HCT116 (cell line): ENCODE data around the gene CHCHD3. TPM values are rescaled to one million over a fixed set of nuclear protein-coding genes. Genes with fewer than 3 reads are reported as not detected.

Experiments used
- ATAC-seq: fragments of 200-7000 bp; cut with Tn5 transposase; 2 replicates; pipeline ENCODE4 v1.9.1; 2020; ENCODE audit warnings: mild to moderate bottlenecking, moderate library complexity
- BruUV-seq: library from RNA; stranded (reverse); fragments of 400-500 nt; replicated peaks from 2 replicates; lab custom pipeline; 2021; lab: Mats Ljungman, UMichigan
- CTCF ChIA-PET: fragments of 300-600 bp; sonication (Branson Sonifier 250); formaldehyde crosslinking; loops from one replicate; lab custom pipeline; 2021; ENCODE audit warnings: antibody characterized with exemption; lab: Charles Lee
- POLR2A ChIA-PET: fragments of 300-600, 350-600 bp; sonication (Branson Sonifier 250); formaldehyde crosslinking; loops from one replicate; lab custom pipeline; 2021; ENCODE audit warnings: antibody characterized with exemption; lab: Charles Lee
- RAD21 ChIA-PET, 2 experiments: fragments of 300-600 bp; sonication (Branson Sonifier 250); formaldehyde crosslinking; loops; one replicate each; lab custom pipeline; 2023; ENCODE audit warnings: low total read pairs in 2 of 2; ENCODE audit not compliant: uncharacterized antibody in 2 of 2, unreplicated experiment in 2 of 2, low non-redundant PET in 1 of 2; lab: Charles Lee
- DNase-seq: peaks from one replicate; pipeline ENCODE4 v3.0.0-alpha.2; 2010; ENCODE audit warnings: low read depth, low spot score
- H2AFZ ChIP-seq: fragments of 200-600 bp; shearing (Covaris generic), sonication (generic); 2 replicates; pipeline ENCODE4 v1.6.1; 2017; ENCODE audit warnings: low read depth, mixed run types, mixed read lengths, antibody characterized with exemption, low read length; ENCODE audit not compliant: poor library complexity, severe bottlenecking
- H3K27ac ChIP-seq: 2 replicates; pipeline ENCODE4 v1.5.1; 2012; ENCODE audit warnings: low read depth, low read length
- H3K27me3 ChIP-seq: fragments of 200-600 bp; sonication (generic); 2 replicates; pipeline ENCODE4 v1.6.1; 2016; ENCODE audit warnings: mixed run types, low read length, mixed read lengths; ENCODE audit not compliant: insufficient read depth
- H3K36me3 ChIP-seq, 2 experiments: fragments of 200-500 bp in 1 of 2; fragments of 200-600 bp in 1 of 2; sonication (Bioruptor generic) in 1 of 2; sonication (generic) in 1 of 2; 2 replicates each; pipeline versions ENCODE4 v1.5.1 to v1.6.1; 2014 to 2016; ENCODE audit warnings: low read length in 2 of 2, inconsistent platforms in 1 of 2, mixed read lengths in 1 of 2, mixed run types in 1 of 2; ENCODE audit not compliant: insufficient read depth in 2 of 2, control insufficient read depth in 1 of 2
- H3K4me1 ChIP-seq, 2 experiments: fragments of 200-600 bp in 1 of 2; sonication (generic) in 1 of 2; 2 replicates each; pipeline versions ENCODE4 v1.5.1 to v1.6.1; 2012 to 2017; ENCODE audit warnings: low read length in 2 of 2, inconsistent platforms in 1 of 2, mild to moderate bottlenecking in 1 of 2, mixed read lengths in 1 of 2, mixed run types in 1 of 2, moderate library complexity in 1 of 2; ENCODE audit not compliant: insufficient read depth in 2 of 2, control insufficient read depth in 1 of 2
- H3K4me2 ChIP-seq: fragments of 200-600 bp; sonication (generic); 2 replicates; pipeline ENCODE4 v1.6.1; 2017; ENCODE audit warnings: mixed run types, low read length, mixed read lengths
- H3K4me3 ChIP-seq, 2 experiments: fragments of 200-600 bp in 1 of 2; sonication (generic) in 1 of 2; replicated peaks in 1 of 2; 2 replicates each; pipeline ENCODE4 v1.5.1; 2011 to 2016; ENCODE audit warnings: low read length in 2 of 2, control low read depth in 1 of 2, low read depth in 1 of 2, mild to moderate bottlenecking in 1 of 2, mixed read lengths in 1 of 2, mixed run types in 1 of 2
- H3K79me2 ChIP-seq: fragments of 200-600 bp; sonication (generic); 2 replicates; pipeline ENCODE4 v1.6.1; 2017; ENCODE audit warnings: mild to moderate bottlenecking, mixed run types, low read length, moderate library complexity, mixed read lengths; ENCODE audit not compliant: insufficient read depth
- H3K9ac ChIP-seq: fragments of 200-600 bp; sonication (generic); 2 replicates; pipeline ENCODE4 v1.6.1; 2016; ENCODE audit warnings: low read length, mixed read lengths
- H3K9me2 ChIP-seq: fragments of 200-600 bp; sonication (generic), shearing (Covaris generic); 2 replicates; pipeline ENCODE4 v1.6.1; 2017; ENCODE audit warnings: mixed run types, mild to moderate bottlenecking, moderate library complexity; ENCODE audit not compliant: insufficient read depth
- H3K9me3 ChIP-seq, 2 experiments: fragments of 200-500 bp in 1 of 2; fragments of 200-600 bp in 1 of 2; sonication (Bioruptor generic) in 1 of 2; sonication (generic) in 1 of 2; 2 replicates each; pipeline ENCODE4 v1.6.1; 2014 to 2017; ENCODE audit warnings: low read length in 2 of 2, mixed read lengths in 2 of 2, inconsistent platforms in 1 of 2, low read depth in 1 of 2, mild to moderate bottlenecking in 1 of 2, mixed run types in 1 of 2, moderate library complexity in 1 of 2; ENCODE audit not compliant: control insufficient read depth in 1 of 2, insufficient read depth in 1 of 2
- H4K20me1 ChIP-seq: fragments of 200-600 bp; sonication (generic), shearing (Covaris generic); 2 replicates; pipeline ENCODE4 v1.6.1; 2017; ENCODE audit warnings: mixed run types, mild to moderate bottlenecking, moderate library complexity; ENCODE audit not compliant: insufficient read depth
- CBX3 ChIP-seq: IDR thresholded peaks from 2 replicates; pipeline ENCODE4 v1.6.1; 2012; ENCODE audit warnings: low read depth
- CEBPB ChIP-seq: IDR thresholded peaks from 2 replicates; pipeline ENCODE4 v1.6.1; 2012; ENCODE audit warnings: low read depth
- EGR1 ChIP-seq: IDR thresholded peaks from 2 replicates; pipeline ENCODE4 v1.6.1; 2012; ENCODE audit warnings: low read depth
- EZH2 ChIP-seq: fragments of 200-600 bp; sonication (generic); IDR thresholded peaks from 2 replicates; pipeline ENCODE4 v1.6.1; 2017; ENCODE audit warnings: antibody characterized with exemption, mixed run types
- EZH2phosphoT487 ChIP-seq: fragments of 200-600 bp; IDR thresholded peaks from 2 replicates; pipeline ENCODE4 v1.6.1; 2018; ENCODE audit warnings: antibody characterized with exemption, borderline replicate concordance
- FOSL1 ChIP-seq: IDR thresholded peaks from 2 replicates; pipeline ENCODE4 v1.6.1; 2012; ENCODE audit warnings: low read depth
- JUND ChIP-seq: IDR thresholded peaks from 2 replicates; pipeline ENCODE4 v1.6.1; 2012
- POLR2AphosphoS5 ChIP-seq: IDR thresholded peaks from 2 replicates; pipeline ENCODE4 v1.6.1; 2011; ENCODE audit warnings: mild to moderate bottlenecking, low read depth, low read length, moderate library complexity
- TCF7L2 ChIP-seq: IDR thresholded peaks from 2 replicates; pipeline ENCODE4 v1.7.0; 2011; ENCODE audit warnings: borderline replicate concordance, inconsistent platforms; ENCODE audit not compliant: insufficient read depth, insufficient read length; ENCODE audit errors: extremely low read depth
- YY1 ChIP-seq: IDR thresholded peaks from 2 replicates; pipeline ENCODE4 v1.6.1; 2011; ENCODE audit warnings: low read length, low read depth, moderate library complexity, mild to moderate bottlenecking; ENCODE audit not compliant: insufficient replicate concordance; ENCODE audit errors: extremely low read depth
- ZFX ChIP-seq: fragments of 450-650 bp; IDR thresholded peaks from 2 replicates; pipeline ENCODE4 v1.6.1; 2017
- intact Hi-C: fragments of 100-400 bp; cut with micrococcal nuclease; formaldehyde crosslinking; loops from 2 replicates; pipeline ENCODE4 v1.10.0; 2022
- total RNA-seq: library from RNA; stranded (reverse); gene quantifications from one replicate; pipeline ENCODE4 v1.2.1, GENCODE V29; 2021; ENCODE audit not compliant: unreplicated experiment
- TF ChIP-seq, protein P1 (sequence below), 3 experiments: fragments of 200-600 bp in 1 of 3; sonication (generic) in 1 of 3; IDR thresholded peaks in 2 of 3; conservative IDR thresholded peaks in 1 of 3; 2 replicates each; pipeline ENCODE4 v1.5.1; 2012 to 2017; ENCODE audit warnings: low read depth in 2 of 3, low read length in 2 of 3, antibody characterized with exemption in 1 of 3, borderline replicate concordance in 1 of 3, control low read depth in 1 of 3, mild to moderate bottlenecking in 1 of 3, mixed read lengths in 1 of 3, mixed run types in 1 of 3, moderate library complexity in 1 of 3; ENCODE audit not compliant: insufficient read depth in 1 of 3
- TF ChIP-seq, protein P2 (sequence below): IDR thresholded peaks from 2 replicates; pipeline ENCODE4 v1.6.1; 2012; ENCODE audit warnings: low read depth
- TF ChIP-seq, protein P3 (sequence below): IDR thresholded peaks from 2 replicates; pipeline ENCODE4 v1.6.1; 2012
- TF ChIP-seq, protein P4 (sequence below): IDR thresholded peaks from 2 replicates; pipeline ENCODE4 v1.6.1; 2011; ENCODE audit warnings: mild to moderate bottlenecking, low read length, moderate library complexity; ENCODE audit not compliant: insufficient replicate concordance; ENCODE audit errors: extremely low read depth

Gene CHCHD3
- total RNA-seq, 1 experiment from 2014 or later: 73.5 TPM

DNA sequence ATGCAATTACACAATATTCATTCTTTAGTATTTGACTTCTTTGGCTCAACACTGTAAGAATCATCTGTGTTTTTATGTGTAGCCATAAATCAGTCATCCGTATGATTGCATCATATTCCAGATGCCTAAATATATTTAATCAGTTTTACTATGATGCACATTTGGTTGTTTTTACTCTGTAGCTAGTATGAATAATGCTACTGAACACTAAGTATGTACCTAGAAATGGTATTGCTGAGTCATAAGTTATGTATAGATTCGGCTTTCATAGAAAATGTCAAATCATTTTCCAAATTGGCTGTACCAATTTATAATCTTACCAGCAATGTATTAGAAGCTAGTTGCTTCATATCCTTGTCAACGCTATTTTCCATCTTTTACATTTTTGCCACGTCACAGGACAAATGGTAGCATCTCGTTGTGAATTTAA, 308.3 kb downstream of the CHCHD3 start:
- H3K4me2 ChIP-seq: no peak overlapping the region
- no peak overlapping the region for H3K27ac ChIP-seq
- no peaks in the 10 kb centered on the region for H3K27me3 ChIP-seq
- CTCF ChIA-PET: no interaction called here
- no peak for DNase-seq
- H3K79me2 ChIP-seq: no peaks in the 10 kb centered on the region
- no TSS peak for BruUV-seq
- no peaks in the 10 kb centered on the region for H3K9me2 ChIP-seq
- H3K4me3 ChIP-seq: no peak overlapping the region
- POLR2A ChIA-PET: no interaction called here
- H3K36me3 ChIP-seq: no peaks in the 10 kb centered on the region
- ATAC-seq: no peak
- intact Hi-C loops: no loop called here
- no peaks in the 10 kb centered on the region; a peak in 1 of 4 replicates for H3K9me3 ChIP-seq
- RAD21 ChIA-PET: no interaction called here
- H2AFZ ChIP-seq: no peak overlapping the region
- no peaks in the 10 kb centered on the region for H3K4me1 ChIP-seq
- TF ChIP-seq FOSL1 (no peak), POLR2AphosphoS5 (no peak), YY1 (no peak), TCF7L2 (no peak), CBX3 (no peak), ZFX (no peak), JUND (no peak), EZH2 (no peak), EZH2phosphoT487 (no peak), CEBPB (no peak), EGR1 (no peak)
- TF ChIP-seq, protein P1, sequence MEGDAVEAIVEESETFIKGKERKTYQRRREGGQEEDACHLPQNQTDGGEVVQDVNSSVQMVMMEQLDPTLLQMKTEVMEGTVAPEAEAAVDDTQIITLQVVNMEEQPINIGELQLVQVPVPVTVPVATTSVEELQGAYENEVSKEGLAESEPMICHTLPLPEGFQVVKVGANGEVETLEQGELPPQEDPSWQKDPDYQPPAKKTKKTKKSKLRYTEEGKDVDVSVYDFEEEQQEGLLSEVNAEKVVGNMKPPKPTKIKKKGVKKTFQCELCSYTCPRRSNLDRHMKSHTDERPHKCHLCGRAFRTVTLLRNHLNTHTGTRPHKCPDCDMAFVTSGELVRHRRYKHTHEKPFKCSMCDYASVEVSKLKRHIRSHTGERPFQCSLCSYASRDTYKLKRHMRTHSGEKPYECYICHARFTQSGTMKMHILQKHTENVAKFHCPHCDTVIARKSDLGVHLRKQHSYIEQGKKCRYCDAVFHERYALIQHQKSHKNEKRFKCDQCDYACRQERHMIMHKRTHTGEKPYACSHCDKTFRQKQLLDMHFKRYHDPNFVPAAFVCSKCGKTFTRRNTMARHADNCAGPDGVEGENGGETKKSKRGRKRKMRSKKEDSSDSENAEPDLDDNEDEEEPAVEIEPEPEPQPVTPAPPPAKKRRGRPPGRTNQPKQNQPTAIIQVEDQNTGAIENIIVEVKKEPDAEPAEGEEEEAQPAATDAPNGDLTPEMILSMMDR (IDR thresholded peaks at IDR 0.05 in 2 of 3, conservative IDR thresholded peaks at IDR 0.05 in 1 of 3; ENCODE audit: borderline replicate concordance in 1 of 3, insufficient read depth in 1 of 3, low read depth in 2 of 3, low read length in 2 of 3): no peak
- TF ChIP-seq, protein P2, sequence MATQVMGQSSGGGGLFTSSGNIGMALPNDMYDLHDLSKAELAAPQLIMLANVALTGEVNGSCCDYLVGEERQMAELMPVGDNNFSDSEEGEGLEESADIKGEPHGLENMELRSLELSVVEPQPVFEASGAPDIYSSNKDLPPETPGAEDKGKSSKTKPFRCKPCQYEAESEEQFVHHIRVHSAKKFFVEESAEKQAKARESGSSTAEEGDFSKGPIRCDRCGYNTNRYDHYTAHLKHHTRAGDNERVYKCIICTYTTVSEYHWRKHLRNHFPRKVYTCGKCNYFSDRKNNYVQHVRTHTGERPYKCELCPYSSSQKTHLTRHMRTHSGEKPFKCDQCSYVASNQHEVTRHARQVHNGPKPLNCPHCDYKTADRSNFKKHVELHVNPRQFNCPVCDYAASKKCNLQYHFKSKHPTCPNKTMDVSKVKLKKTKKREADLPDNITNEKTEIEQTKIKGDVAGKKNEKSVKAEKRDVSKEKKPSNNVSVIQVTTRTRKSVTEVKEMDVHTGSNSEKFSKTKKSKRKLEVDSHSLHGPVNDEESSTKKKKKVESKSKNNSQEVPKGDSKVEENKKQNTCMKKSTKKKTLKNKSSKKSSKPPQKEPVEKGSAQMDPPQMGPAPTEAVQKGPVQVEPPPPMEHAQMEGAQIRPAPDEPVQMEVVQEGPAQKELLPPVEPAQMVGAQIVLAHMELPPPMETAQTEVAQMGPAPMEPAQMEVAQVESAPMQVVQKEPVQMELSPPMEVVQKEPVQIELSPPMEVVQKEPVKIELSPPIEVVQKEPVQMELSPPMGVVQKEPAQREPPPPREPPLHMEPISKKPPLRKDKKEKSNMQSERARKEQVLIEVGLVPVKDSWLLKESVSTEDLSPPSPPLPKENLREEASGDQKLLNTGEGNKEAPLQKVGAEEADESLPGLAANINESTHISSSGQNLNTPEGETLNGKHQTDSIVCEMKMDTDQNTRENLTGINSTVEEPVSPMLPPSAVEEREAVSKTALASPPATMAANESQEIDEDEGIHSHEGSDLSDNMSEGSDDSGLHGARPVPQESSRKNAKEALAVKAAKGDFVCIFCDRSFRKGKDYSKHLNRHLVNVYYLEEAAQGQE: no peak
- TF ChIP-seq, protein P3, sequence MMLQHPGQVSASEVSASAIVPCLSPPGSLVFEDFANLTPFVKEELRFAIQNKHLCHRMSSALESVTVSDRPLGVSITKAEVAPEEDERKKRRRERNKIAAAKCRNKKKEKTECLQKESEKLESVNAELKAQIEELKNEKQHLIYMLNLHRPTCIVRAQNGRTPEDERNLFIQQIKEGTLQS: no peak
- TF ChIP-seq, protein P4, sequence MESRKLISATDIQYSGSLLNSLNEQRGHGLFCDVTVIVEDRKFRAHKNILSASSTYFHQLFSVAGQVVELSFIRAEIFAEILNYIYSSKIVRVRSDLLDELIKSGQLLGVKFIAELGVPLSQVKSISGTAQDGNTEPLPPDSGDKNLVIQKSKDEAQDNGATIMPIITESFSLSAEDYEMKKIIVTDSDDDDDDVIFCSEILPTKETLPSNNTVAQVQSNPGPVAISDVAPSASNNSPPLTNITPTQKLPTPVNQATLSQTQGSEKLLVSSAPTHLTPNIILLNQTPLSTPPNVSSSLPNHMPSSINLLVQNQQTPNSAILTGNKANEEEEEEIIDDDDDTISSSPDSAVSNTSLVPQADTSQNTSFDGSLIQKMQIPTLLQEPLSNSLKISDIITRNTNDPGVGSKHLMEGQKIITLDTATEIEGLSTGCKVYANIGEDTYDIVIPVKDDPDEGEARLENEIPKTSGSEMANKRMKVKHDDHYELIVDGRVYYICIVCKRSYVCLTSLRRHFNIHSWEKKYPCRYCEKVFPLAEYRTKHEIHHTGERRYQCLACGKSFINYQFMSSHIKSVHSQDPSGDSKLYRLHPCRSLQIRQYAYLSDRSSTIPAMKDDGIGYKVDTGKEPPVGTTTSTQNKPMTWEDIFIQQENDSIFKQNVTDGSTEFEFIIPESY: no peak
- TF ChIP-seq, all 23 proteins: peak for 0
- no peak overlapping the region for H3K9ac ChIP-seq
- H4K20me1 ChIP-seq: no peaks in the 10 kb centered on the region
